Caco-2 (cell line): ENCODE results near the gene SPINT2. TPM values are rescaled to one million over a fixed set of nuclear protein-coding genes. Genes with fewer than 3 reads are reported as not detected.

Source experiments
- BruUV-seq: library from RNA; stranded (reverse); fragments of 400-500 nt; replicated peaks from 2 replicates; lab custom pipeline; 2021; lab: Mats Ljungman, UMichigan
- CTCF ChIA-PET: fragments of 300-600 bp; sonication (Branson Sonifier 250); formaldehyde crosslinking; loops from one replicate; lab custom pipeline; 2022; ENCODE audit warnings: antibody characterized with exemption; lab: Charles Lee
- POLR2A ChIA-PET: fragments of 300-600 bp; sonication (Branson Sonifier 250); formaldehyde crosslinking; loops from one replicate; lab custom pipeline; 2022; ENCODE audit warnings: antibody characterized with exemption; lab: Charles Lee
- DNase-seq, 2 experiments: peaks; one replicate each; pipeline versions ENCODE4 v3.0.0 to v3.0.0-alpha.2; 2020 to 2022
- H3K27me3 ChIP-seq: replicated peaks from 2 replicates; pipeline ENCODE4 v1.6.0; 2011; ENCODE audit warnings: low read length; ENCODE audit not compliant: control insufficient read depth, insufficient read depth
- H3K36me3 ChIP-seq: 2 replicates; pipeline ENCODE4 v1.5.1; 2011; ENCODE audit warnings: low read length; ENCODE audit not compliant: control insufficient read depth, insufficient read depth
- H3K4me1 ChIP-seq: fragments of 250-450 bp; sonication (Bioruptor Pico); 2 replicates; pipeline ENCODE4 v1.5.1; 2020; ENCODE audit warnings: mild to moderate bottlenecking
- H3K4me3 ChIP-seq: 2 replicates; pipeline ENCODE4 v1.5.1; 2011; ENCODE audit warnings: low read depth, mild to moderate bottlenecking, control low read depth, low read length
- H3K9me3 ChIP-seq: fragments of 250-450 bp; sonication (Bioruptor Pico); 2 replicates; pipeline ENCODE4 v1.5.1; 2020; ENCODE audit warnings: mild to moderate bottlenecking, moderate library complexity
- H3K27ac Mint-ChIP-seq: one replicate; pipeline ENCODE4 v1.8.0; 2022; ENCODE audit warnings: mixed read lengths; ENCODE audit not compliant: unreplicated experiment
- H3K27me3 Mint-ChIP-seq: one replicate; pipeline ENCODE4 v1.8.0; 2022; ENCODE audit warnings: mixed read lengths; ENCODE audit not compliant: insufficient read depth, unreplicated experiment
- H3K36me3 Mint-ChIP-seq: one replicate; pipeline ENCODE4 v1.8.0; 2022; ENCODE audit warnings: mild to moderate bottlenecking, mixed read lengths; ENCODE audit not compliant: insufficient read depth, unreplicated experiment
- H3K4me1 Mint-ChIP-seq: one replicate; pipeline ENCODE4 v1.8.0; 2022; ENCODE audit warnings: low read depth, mixed read lengths; ENCODE audit not compliant: unreplicated experiment
- H3K4me3 Mint-ChIP-seq: one replicate; pipeline ENCODE4 v1.8.0; 2022; ENCODE audit warnings: mild to moderate bottlenecking, moderate library complexity, mixed read lengths; ENCODE audit not compliant: unreplicated experiment
- H3K9me3 Mint-ChIP-seq: one replicate; pipeline ENCODE4 v1.8.0; 2022; ENCODE audit warnings: mixed read lengths; ENCODE audit not compliant: unreplicated experiment
- intact Hi-C: fragments of 100-400 bp; cut with micrococcal nuclease; formaldehyde crosslinking; loops from one replicate; pipeline ENCODE4 v1.10.0; 2022; ENCODE audit not compliant: unreplicated experiment
- total RNA-seq: library from RNA; stranded (reverse); gene quantifications from 2 replicates; pipeline ENCODE4 v1.2.3, GENCODE V29; 2022
- TF ChIP-seq, protein P1 (sequence below), 2 experiments: fragments of 200-600 bp in 1 of 2; IDR thresholded peaks; 1 replicate in 1 of 2; 2 replicates in 1 of 2; pipeline versions ENCODE4 v1.5.1 to v1.8.0; 2011 to 2022; ENCODE audit warnings: antibody characterized with exemption in 1 of 2, control low read depth in 1 of 2, inconsistent platforms in 1 of 2, low read depth in 1 of 2, low read length in 1 of 2, mild to moderate bottlenecking in 1 of 2, moderate library complexity in 1 of 2; ENCODE audit not compliant: insufficient read depth in 1 of 2, severe bottlenecking in 1 of 2, unreplicated experiment in 1 of 2

Gene SPINT2
- total RNA-seq, 1 experiment from 2014 or later, result 748 TPM

DNA sequence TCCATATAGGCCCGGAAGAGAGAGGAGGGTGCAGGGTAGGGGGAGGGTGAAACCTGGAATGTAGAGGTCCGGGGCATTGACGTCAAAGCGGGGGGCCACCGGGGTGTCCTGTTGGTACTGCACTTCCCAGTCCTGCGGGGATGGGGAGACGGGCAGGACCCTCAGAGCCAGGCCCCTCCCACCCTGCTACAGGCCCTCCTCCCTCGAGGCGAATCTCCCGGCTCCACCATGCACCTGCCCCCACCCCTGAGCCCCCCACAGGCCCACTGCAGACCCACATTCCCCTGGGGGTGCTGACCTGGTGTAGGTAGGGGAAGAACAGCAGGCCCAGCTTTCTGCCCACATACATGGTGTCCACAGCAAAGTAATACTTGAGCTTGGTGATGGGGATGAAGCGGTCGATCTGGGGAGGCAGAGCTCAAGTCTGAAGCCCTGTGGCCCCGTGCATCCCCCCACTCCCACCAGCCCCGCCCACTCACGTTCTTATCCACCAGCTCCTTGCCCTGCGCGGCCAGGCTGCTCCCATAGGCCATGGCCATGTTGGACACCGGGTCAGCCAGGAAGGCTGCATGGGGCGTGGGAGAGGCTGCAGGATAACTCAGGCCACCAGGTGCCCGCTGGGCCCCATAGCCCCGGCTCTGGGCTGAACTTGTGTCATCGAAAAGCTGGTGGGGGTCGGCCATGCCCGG, 44.7 kb downstream of the SPINT2 start:
- DNase-seq, result no peak
- no peaks in the 10 kb centered on the region for H3K27me3 Mint-ChIP-seq
- H3K9me3 Mint-ChIP-seq, result no peaks in the 10 kb centered on the region
- no peak overlapping the region for H3K4me3 ChIP-seq
- intact Hi-C loops, result no loop called here
- POLR2A ChIA-PET, result no interaction called here
- no peak overlapping the region for H3K4me3 Mint-ChIP-seq
- no peaks in the 10 kb centered on the region for H3K27me3 ChIP-seq
- H3K36me3 Mint-ChIP-seq, result peaks cover 19% of the 10 kb centered on the region
- H3K9me3 ChIP-seq, result no peaks in the 10 kb centered on the region
- TF ChIP-seq, protein P1, sequence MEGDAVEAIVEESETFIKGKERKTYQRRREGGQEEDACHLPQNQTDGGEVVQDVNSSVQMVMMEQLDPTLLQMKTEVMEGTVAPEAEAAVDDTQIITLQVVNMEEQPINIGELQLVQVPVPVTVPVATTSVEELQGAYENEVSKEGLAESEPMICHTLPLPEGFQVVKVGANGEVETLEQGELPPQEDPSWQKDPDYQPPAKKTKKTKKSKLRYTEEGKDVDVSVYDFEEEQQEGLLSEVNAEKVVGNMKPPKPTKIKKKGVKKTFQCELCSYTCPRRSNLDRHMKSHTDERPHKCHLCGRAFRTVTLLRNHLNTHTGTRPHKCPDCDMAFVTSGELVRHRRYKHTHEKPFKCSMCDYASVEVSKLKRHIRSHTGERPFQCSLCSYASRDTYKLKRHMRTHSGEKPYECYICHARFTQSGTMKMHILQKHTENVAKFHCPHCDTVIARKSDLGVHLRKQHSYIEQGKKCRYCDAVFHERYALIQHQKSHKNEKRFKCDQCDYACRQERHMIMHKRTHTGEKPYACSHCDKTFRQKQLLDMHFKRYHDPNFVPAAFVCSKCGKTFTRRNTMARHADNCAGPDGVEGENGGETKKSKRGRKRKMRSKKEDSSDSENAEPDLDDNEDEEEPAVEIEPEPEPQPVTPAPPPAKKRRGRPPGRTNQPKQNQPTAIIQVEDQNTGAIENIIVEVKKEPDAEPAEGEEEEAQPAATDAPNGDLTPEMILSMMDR (IDR thresholded peaks at IDR 0.05; ENCODE audit: insufficient read depth in 1 of 2, low read depth in 1 of 2, low read length in 1 of 2, severe bottlenecking in 1 of 2, unreplicated experiment in 1 of 2), result no peak
- H3K4me1 ChIP-seq, result peaks cover 15% of the 10 kb centered on the region
- H3K36me3 ChIP-seq, result no peaks in the 10 kb centered on the region
- no peak overlapping the region for H3K27ac Mint-ChIP-seq
- no TSS peak for BruUV-seq
- CTCF ChIA-PET, result interaction anchor here (0.6 kb wide), 2 partner anchors 53 to 66 kb away, joined by 3 to 4 read pairs; no protein-coding TSS in a partner anchor
- peaks cover 6% of the 10 kb centered on the region for H3K4me1 Mint-ChIP-seq

DNA sequence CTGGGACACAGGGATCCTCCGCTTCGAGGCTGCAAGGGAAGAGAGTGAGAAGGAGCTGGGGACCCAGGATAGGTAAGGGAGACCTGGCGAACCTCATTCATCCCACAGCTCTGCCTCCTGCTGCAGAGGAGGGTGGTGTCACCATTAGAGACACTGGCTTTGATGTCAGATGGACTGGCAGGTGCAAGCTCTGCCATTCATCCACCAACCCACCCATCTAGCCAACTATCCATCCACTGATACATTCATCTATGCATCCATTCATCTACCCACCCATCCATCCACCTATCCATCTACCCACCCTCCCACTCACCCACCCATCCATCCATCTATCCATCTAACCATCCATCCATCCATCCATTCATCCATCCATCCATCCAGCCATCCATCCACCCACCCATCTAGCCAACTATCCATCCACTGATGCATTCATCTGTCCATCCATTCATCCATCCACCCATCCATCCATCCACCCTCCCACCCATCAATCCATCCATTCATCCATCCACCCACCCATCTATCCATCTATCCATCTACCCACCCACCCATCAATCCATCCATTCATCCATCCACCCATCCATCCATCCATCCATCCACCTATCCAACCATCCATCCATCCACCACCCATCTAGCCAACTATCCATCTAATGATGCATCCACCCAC, 45.4 kb downstream of the SPINT2 start:
- TF ChIP-seq, protein P1 (IDR thresholded peaks at IDR 0.05; ENCODE audit: insufficient read depth in 1 of 2, low read depth in 1 of 2, low read length in 1 of 2, severe bottlenecking in 1 of 2, unreplicated experiment in 1 of 2), result no peak
- Histone ChIP-seq H3K36me3 (no peaks in the 10 kb centered on the region), H3K4me3 (no peak overlapping the region), H3K27me3 (no peaks in the 10 kb centered on the region), H3K4me1 (peaks cover 8% of the 10 kb centered on the region), H3K9me3 (no peaks in the 10 kb centered on the region)
- peaks cover 6% of the 10 kb centered on the region for H3K4me1 Mint-ChIP-seq
- POLR2A ChIA-PET, result no interaction called here
- H3K9me3 Mint-ChIP-seq, result no peaks in the 10 kb centered on the region
- CTCF ChIA-PET, result no interaction called here
- no peaks in the 10 kb centered on the region for H3K27me3 Mint-ChIP-seq
- no TSS peak for BruUV-seq
- H3K4me3 Mint-ChIP-seq, result no peak overlapping the region
- intact Hi-C loops, result no loop called here
- peaks cover 16% of the 10 kb centered on the region for H3K36me3 Mint-ChIP-seq
- no peak overlapping the region for H3K27ac Mint-ChIP-seq
- DNase-seq, result no peak

DNA sequence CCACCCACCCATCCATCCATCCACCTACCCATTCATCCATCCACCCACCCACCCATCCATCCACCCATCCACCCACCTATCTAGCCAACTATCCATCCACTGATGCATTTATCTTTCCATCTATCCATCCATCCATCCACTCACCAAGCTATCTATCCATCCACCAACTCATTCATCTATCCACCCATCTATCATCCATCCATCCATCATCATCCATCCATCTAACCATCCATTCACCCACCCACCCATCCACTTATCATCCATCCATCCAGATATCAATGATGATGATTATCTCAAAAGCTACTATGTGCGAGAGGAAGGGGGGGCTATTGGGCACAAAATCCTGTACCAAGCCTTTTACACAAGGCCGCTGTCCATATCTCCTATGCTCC, 45.9 kb downstream of the SPINT2 start:
- Mint-ChIP-seq H3K9me3 (no peaks in the 10 kb centered on the region), H3K36me3 (peaks cover 15% of the 10 kb centered on the region), H3K27ac (no peak overlapping the region), H3K4me1 (peaks cover 6% of the 10 kb centered on the region), H3K27me3 (no peaks in the 10 kb centered on the region), H3K4me3 (no peak overlapping the region)
- Histone ChIP-seq H3K36me3 (no peaks in the 10 kb centered on the region), H3K4me1 (peaks cover 3% of the 10 kb centered on the region), H3K9me3 (no peaks in the 10 kb centered on the region), H3K27me3 (no peaks in the 10 kb centered on the region), H3K4me3 (no peak overlapping the region)
- no TSS peak for BruUV-seq
- TF ChIP-seq, protein P1 (IDR thresholded peaks at IDR 0.05; ENCODE audit: insufficient read depth in 1 of 2, low read depth in 1 of 2, low read length in 1 of 2, severe bottlenecking in 1 of 2, unreplicated experiment in 1 of 2), result no peak
- ChIA-PET CTCF (no interaction called here), POLR2A (no interaction called here)
- DNase-seq, result no peak
- intact Hi-C loops, result no loop called here
